HFFc6 (cell line): Measurements from ENCODE around the gene SLC2A9. TPM values are rescaled to one million over a fixed set of nuclear protein-coding genes. Genes with fewer than 3 reads are reported as not detected.

Experiments used
- DNase-seq: peaks from one replicate; pipeline ENCODE4 v3.0.0-alpha.2; 2018
- H3K27ac Mint-ChIP-seq: 2 replicates; pipeline ENCODE4 v1.8.0; 2020; ENCODE audit warnings: mild to moderate bottlenecking, mixed read lengths
- H3K27me3 Mint-ChIP-seq: 2 replicates; pipeline ENCODE4 v1.8.0; 2021; ENCODE audit warnings: mild to moderate bottlenecking, moderate library complexity, mixed read lengths; ENCODE audit not compliant: insufficient read depth
- H3K36me3 Mint-ChIP-seq: 2 replicates; pipeline ENCODE4 v1.8.0; 2021; ENCODE audit warnings: low read depth, mixed read lengths
- H3K4me1 Mint-ChIP-seq: 2 replicates; pipeline ENCODE4 v1.8.0; 2020; ENCODE audit warnings: low read depth, mixed read lengths
- H3K4me3 Mint-ChIP-seq: 2 replicates; pipeline ENCODE4 v1.8.0; 2020; ENCODE audit warnings: mild to moderate bottlenecking, moderate library complexity, mixed read lengths
- H3K9me3 Mint-ChIP-seq: 2 replicates; pipeline ENCODE4 v1.8.0; 2020; ENCODE audit warnings: mild to moderate bottlenecking, mixed read lengths
- total RNA-seq, 6 experiments: library from RNA; stranded (reverse); fragmentation: NEBNext Ultra II Directional; extraction: Animal tissue kit (Norgen Biotek cat#: 25700); gene quantifications; 2 replicates in 1 of 6; 3 replicates in 5 of 6; pipeline ENCODE4 v1.2.3, GENCODE V29; 2021
- TF ChIP-seq, protein P1 (sequence below): fragments of 200-600 bp; sonication (generic); IDR thresholded peaks from 2 replicates; pipeline ENCODE4 v1.5.0; 2021; ENCODE audit warnings: antibody characterized with exemption, mild to moderate bottlenecking

The SLC2A9 gene
- total RNA-seq, 6 experiments from 2014 or later: 1.3 to 2.0 (median 1.6) TPM

DNA sequence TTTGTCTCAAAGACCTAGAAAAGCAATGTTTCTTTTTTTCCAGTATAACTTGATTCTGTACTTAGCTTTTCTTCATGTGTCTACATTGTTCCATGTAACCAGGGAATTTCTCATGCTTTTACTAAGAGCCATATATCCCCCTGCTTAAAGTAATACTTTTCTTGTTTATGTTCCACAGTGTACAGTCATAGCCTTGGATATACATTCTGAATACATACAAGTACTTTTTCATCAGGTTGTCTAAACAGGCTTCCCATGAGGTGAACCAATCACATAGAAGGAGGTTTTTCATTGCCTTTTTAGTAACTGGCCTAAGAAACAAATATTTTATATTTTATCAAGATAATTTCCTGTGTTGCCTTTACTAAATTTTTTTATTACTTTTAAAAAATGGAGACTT is 52.8 kb downstream of the SLC2A9 start:
- Mint-ChIP-seq H3K27me3 (no peaks in the 10 kb centered on the region), H3K27ac (no peak overlapping the region), H3K4me1 (no peaks in the 10 kb centered on the region), H3K4me3 (no peak overlapping the region), H3K36me3 (no peaks in the 10 kb centered on the region), H3K9me3 (peaks cover 11% of the 10 kb centered on the region)
- TF ChIP-seq, protein P1, sequence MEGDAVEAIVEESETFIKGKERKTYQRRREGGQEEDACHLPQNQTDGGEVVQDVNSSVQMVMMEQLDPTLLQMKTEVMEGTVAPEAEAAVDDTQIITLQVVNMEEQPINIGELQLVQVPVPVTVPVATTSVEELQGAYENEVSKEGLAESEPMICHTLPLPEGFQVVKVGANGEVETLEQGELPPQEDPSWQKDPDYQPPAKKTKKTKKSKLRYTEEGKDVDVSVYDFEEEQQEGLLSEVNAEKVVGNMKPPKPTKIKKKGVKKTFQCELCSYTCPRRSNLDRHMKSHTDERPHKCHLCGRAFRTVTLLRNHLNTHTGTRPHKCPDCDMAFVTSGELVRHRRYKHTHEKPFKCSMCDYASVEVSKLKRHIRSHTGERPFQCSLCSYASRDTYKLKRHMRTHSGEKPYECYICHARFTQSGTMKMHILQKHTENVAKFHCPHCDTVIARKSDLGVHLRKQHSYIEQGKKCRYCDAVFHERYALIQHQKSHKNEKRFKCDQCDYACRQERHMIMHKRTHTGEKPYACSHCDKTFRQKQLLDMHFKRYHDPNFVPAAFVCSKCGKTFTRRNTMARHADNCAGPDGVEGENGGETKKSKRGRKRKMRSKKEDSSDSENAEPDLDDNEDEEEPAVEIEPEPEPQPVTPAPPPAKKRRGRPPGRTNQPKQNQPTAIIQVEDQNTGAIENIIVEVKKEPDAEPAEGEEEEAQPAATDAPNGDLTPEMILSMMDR: no peak
- no peak for DNase-seq

DNA sequence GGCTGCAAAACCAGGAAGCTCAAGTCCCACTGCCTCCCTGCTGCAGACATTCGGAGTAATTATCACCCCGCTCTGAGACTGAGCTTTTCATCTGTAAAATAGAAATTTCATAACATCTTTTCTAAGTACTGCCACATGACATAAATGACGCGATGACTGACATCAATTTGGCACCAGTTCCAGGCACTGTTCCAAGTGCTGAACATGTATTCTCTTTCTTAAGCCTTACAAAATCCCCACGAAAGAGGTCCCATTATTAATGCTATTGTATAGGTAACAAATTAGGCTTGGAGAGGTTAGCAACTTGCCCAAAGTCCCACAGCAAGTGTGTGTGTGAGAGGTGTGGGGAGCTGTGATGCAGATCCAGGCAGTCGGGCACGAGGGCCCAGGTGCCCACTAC is 56.4 kb downstream of the SLC2A9 start:
- H3K4me3 Mint-ChIP-seq: no peak overlapping the region
- H3K27ac Mint-ChIP-seq: no peak overlapping the region
- no peaks in the 10 kb centered on the region for H3K36me3 Mint-ChIP-seq
- H3K4me1 Mint-ChIP-seq: no peaks in the 10 kb centered on the region
- DNase-seq: no peak
- TF ChIP-seq, protein P1: no peak
- H3K9me3 Mint-ChIP-seq: peaks cover 18% of the 10 kb centered on the region
- H3K27me3 Mint-ChIP-seq: peaks cover 2% of the 10 kb centered on the region; the same call in 1 of the 2 replicates

- H3K36me3 Mint-ChIP-seq: no peaks in the 10 kb centered on the region
- H3K4me3 Mint-ChIP-seq: no peak overlapping the region
- H3K27ac Mint-ChIP-seq: no peak overlapping the region
- TF ChIP-seq, protein P1: no peak
- H3K9me3 Mint-ChIP-seq: peaks cover 23% of the 10 kb centered on the region
- no peaks in the 10 kb centered on the region for H3K4me1 Mint-ChIP-seq
- H3K27me3 Mint-ChIP-seq: peaks cover 2% of the 10 kb centered on the region; the same call in 1 of the 2 replicates
- DNase-seq: no peak
These were observed 58.0 kb downstream of the SLC2A9 start for GRCh38 chr4:9963328-9963727.

DNA sequence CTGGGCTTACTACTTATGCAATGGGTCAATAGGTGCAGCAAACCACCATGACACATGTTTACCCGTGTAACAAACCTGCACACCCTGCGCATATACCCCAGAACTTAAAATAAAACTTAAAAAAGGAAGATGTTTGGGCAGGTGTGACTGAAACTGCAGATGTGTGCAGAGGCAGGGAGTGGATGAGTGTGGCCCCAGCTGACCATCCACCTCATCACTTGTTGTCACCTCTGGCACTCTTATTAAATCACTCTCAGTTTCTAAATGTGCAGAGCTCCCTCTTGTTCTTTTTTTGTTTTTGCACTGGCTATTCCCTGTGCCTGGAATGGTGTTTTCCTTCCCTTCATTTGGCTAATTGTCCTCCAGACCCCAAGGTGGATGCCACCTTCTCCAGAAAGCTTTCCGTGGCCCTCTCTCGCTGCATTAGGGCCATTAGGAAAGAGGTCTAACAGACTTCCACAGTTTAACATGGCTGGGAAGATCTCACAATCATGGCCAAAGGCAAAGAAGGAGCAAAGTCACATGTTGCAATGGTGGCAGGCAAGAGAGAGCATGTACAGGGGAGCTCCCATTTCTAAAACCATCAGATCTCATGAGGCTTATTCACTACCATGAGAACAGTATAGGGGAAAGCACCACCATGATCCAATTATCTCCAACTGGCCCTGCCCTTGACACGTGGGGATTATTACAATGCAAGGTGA is 58.5 kb downstream of the SLC2A9 start:
- H3K27me3 Mint-ChIP-seq: peaks cover 2% of the 10 kb centered on the region; the same call in 1 of the 2 replicates
- DNase-seq: no peak
- no peaks in the 10 kb centered on the region for H3K36me3 Mint-ChIP-seq
- H3K4me3 Mint-ChIP-seq: no peak overlapping the region
- TF ChIP-seq, protein P1: no peak
- peaks cover 25% of the 10 kb centered on the region for H3K9me3 Mint-ChIP-seq
- H3K27ac Mint-ChIP-seq: no peak overlapping the region
- no peaks in the 10 kb centered on the region for H3K4me1 Mint-ChIP-seq

GRCh38 chr4:9954468-9954867 is 66.8 kb downstream of the SLC2A9 start:
- Mint-ChIP-seq H3K27ac (no peak overlapping the region), H3K9me3 (peaks cover 22% of the 10 kb centered on the region; the same call in 1 of the 2 replicates), H3K36me3 (no peaks in the 10 kb centered on the region), H3K4me3 (no peak overlapping the region), H3K27me3 (no peaks in the 10 kb centered on the region; the same call in 1 of the 2 replicates), H3K4me1 (no peaks in the 10 kb centered on the region)
- DNase-seq: no peak
- TF ChIP-seq, protein P1: no peak
